KMS-11 (cell line): Measurements from ENCODE around the gene GPRASP1.
"Not testable (repeated sequence)": the region's sequence is repeated elsewhere in the genome, so short reads cannot be mapped to it uniquely, and the experiment has no call there.

ENCODE experiments used
- H2AFZ ChIP-seq: fragments of 200-600 bp; sonication (generic); 2 replicates; pipeline ENCODE4 v1.6.1; 2016; ENCODE audit warnings: antibody characterized with exemption, mixed run types, low read depth
- H3K27ac ChIP-seq: fragments of 200-600 bp; sonication (generic); 2 replicates; pipeline ENCODE4 v1.6.1; 2016; ENCODE audit warnings: mild to moderate bottlenecking, mixed run types
- H3K27me3 ChIP-seq: fragments of 200-600 bp; sonication (generic); 2 replicates; pipeline ENCODE4 v1.6.1; 2017; ENCODE audit warnings: mild to moderate bottlenecking, low read depth, mixed run types, moderate library complexity; ENCODE audit not compliant: insufficient read depth
- H3K36me3 ChIP-seq: fragments of 200-600 bp; sonication (generic); 2 replicates; pipeline ENCODE4 v1.6.1; 2017; ENCODE audit warnings: mild to moderate bottlenecking, mixed run types; ENCODE audit not compliant: insufficient read depth
- H3K4me1 ChIP-seq: fragments of 200-600 bp; sonication (generic); 2 replicates; pipeline ENCODE4 v1.6.1; 2016; ENCODE audit warnings: mild to moderate bottlenecking, low read depth, mixed run types; ENCODE audit not compliant: poor library complexity, severe bottlenecking
- H3K4me2 ChIP-seq: fragments of 200-600 bp; sonication (generic); 2 replicates; pipeline ENCODE4 v1.7.0; 2016; ENCODE audit warnings: mild to moderate bottlenecking, mixed run types
- H3K4me3 ChIP-seq: fragments of 200-600 bp; sonication (generic); IDR thresholded peaks from 2 replicates; pipeline ENCODE4 v1.6.1; 2017; ENCODE audit warnings: low read depth, low read length, mixed read lengths; ENCODE audit not compliant: insufficient read depth
- H3K79me2 ChIP-seq: fragments of 200-600 bp; sonication (generic); 2 replicates; pipeline ENCODE4 v1.6.1; 2016; ENCODE audit warnings: low read depth, mixed run types; ENCODE audit not compliant: insufficient read depth
- H3K9ac ChIP-seq: fragments of 200-600 bp; sonication (generic); 2 replicates; pipeline ENCODE4 v1.6.1; 2016; ENCODE audit warnings: mild to moderate bottlenecking, mixed run types
- H4K20me1 ChIP-seq: fragments of 200-600 bp; sonication (generic); 2 replicates; pipeline ENCODE4 v1.6.1; 2016; ENCODE audit warnings: mild to moderate bottlenecking, mixed run types; ENCODE audit not compliant: insufficient read depth
- TF ChIP-seq, protein P1 (sequence below): fragments of 200-600 bp; sonication (generic); conservative IDR thresholded peaks from 2 replicates; pipeline ENCODE4 v1.6.1; 2017; ENCODE audit warnings: low read depth, mild to moderate bottlenecking, antibody characterized with exemption, low read length, moderate library complexity, mixed read lengths

The GPRASP1 gene

DNA sequence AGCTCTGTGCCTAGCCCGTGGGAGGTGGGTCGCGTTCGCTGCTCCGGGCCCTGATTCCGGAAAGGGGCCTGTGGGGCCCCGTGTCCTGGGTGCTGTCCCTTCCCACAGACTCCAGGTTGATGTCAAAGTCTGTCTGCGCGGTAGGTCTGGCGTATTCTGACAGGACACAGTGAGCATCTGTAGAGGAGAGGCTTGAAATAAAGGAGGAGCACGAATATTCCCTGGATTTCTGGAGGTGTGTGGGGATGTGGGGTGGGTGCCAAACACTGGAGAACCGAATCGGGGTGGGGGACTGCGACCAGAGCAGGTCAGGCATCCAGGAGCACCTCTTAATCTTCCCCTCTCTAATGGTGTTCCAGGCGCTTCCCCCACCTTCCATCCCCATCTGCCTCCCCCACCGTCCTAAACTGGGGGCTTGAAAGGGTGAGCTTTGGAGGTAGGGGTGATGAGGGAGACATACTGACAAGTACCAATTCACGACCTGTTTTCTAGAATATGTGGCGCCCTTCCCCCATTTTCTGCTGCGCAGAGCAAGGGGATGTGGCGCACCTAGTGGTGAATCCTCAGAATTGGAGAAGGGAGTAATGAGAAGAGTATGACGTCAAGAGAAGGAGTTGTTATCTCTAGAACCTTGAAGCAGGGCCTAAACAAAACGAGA lies 877 bp downstream of the GPRASP1 start:
- H3K79me2 ChIP-seq = no peaks in the 10 kb centered on the region
- no peaks in the 10 kb centered on the region for H3K27me3 ChIP-seq
- H3K4me1 ChIP-seq = no peaks in the 10 kb centered on the region
- peak overlapping the region; percentile 26; the same call in 1 of the 2 replicates for H2AFZ ChIP-seq
- H3K36me3 ChIP-seq = no peaks in the 10 kb centered on the region
- H3K9ac ChIP-seq = peak overlapping the region; percentile 15; the same call in 1 of the 2 replicates
- H3K27ac ChIP-seq = no peak overlapping the region
- TF ChIP-seq, protein P1, sequence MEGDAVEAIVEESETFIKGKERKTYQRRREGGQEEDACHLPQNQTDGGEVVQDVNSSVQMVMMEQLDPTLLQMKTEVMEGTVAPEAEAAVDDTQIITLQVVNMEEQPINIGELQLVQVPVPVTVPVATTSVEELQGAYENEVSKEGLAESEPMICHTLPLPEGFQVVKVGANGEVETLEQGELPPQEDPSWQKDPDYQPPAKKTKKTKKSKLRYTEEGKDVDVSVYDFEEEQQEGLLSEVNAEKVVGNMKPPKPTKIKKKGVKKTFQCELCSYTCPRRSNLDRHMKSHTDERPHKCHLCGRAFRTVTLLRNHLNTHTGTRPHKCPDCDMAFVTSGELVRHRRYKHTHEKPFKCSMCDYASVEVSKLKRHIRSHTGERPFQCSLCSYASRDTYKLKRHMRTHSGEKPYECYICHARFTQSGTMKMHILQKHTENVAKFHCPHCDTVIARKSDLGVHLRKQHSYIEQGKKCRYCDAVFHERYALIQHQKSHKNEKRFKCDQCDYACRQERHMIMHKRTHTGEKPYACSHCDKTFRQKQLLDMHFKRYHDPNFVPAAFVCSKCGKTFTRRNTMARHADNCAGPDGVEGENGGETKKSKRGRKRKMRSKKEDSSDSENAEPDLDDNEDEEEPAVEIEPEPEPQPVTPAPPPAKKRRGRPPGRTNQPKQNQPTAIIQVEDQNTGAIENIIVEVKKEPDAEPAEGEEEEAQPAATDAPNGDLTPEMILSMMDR = peak; percentile 55
- no peak overlapping the region for H3K4me3 ChIP-seq
- peak overlapping the region; percentile 17; the same call in 1 of the 2 replicates for H3K4me2 ChIP-seq
- H4K20me1 ChIP-seq = no peaks in the 10 kb centered on the region

DNA sequence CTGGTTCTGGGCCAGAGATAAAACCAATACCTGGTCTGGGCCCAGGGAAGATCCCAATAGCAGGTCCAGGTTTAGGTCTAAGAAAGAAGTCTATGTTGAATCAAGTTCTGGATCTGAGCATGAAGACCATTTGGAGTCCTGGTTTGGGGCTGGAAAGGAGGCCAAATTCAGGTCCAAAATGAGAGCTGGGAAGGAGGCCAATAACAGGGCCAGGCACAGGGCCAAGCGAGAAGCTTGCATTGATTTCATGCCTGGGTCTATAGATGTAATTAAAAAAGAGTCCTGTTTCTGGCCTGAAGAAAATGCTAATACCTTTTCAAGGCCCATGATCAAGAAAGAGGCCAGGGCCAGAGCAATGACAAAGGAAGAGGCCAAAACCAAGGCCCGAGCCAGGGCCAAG lies 3.4 kb downstream of the GPRASP1 start:
- no peaks in the 10 kb centered on the region for H3K27me3 ChIP-seq
- H4K20me1 ChIP-seq = no peaks in the 10 kb centered on the region
- no peaks in the 10 kb centered on the region for H3K36me3 ChIP-seq
- no peak overlapping the region for H2AFZ ChIP-seq
- no peak overlapping the region for H3K9ac ChIP-seq
- H3K27ac ChIP-seq = no peak overlapping the region
- TF ChIP-seq, protein P1 = no peak
- H3K4me2 ChIP-seq = no peak overlapping the region
- no peak overlapping the region for H3K4me3 ChIP-seq
- no peaks in the 10 kb centered on the region for H3K79me2 ChIP-seq
- H3K4me1 ChIP-seq = peaks cover 3% of the 10 kb centered on the region

DNA sequence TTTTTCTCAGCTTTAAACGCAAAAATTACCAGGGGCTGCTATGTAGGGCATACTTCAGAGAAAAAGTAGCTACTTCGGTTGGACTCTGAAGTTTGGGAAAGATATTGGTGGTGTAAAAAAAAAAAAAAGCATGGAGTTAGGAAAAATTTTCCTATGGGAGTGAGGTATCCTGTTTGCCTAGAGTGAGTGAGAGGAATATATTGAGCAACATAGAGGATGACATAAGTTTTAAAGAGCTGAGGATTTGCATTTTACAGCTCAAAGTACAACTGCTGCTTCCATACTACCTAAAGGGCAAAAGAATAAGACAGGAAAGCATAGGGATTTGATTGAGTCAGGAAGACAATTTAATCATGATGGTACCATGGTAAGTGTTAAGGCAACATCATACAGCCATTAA lies 7.3 kb downstream of the GPRASP1 start:
- Histone ChIP-seq H3K4me2 (0 out of 2 replicates have a peak overlapping the region, but pooled peaks have one; percentile 80), H3K9ac (no peak overlapping the region), H2AFZ (no peak overlapping the region), H3K27me3 (no peaks in the 10 kb centered on the region), H3K79me2 (no peaks in the 10 kb centered on the region), H3K4me3 (no peak overlapping the region), H4K20me1 (no peaks in the 10 kb centered on the region), H3K4me1 (peaks cover 3% of the 10 kb centered on the region), H3K27ac (no peak overlapping the region), H3K36me3 (no peaks in the 10 kb centered on the region)
- TF ChIP-seq, protein P1 = no peak

DNA sequence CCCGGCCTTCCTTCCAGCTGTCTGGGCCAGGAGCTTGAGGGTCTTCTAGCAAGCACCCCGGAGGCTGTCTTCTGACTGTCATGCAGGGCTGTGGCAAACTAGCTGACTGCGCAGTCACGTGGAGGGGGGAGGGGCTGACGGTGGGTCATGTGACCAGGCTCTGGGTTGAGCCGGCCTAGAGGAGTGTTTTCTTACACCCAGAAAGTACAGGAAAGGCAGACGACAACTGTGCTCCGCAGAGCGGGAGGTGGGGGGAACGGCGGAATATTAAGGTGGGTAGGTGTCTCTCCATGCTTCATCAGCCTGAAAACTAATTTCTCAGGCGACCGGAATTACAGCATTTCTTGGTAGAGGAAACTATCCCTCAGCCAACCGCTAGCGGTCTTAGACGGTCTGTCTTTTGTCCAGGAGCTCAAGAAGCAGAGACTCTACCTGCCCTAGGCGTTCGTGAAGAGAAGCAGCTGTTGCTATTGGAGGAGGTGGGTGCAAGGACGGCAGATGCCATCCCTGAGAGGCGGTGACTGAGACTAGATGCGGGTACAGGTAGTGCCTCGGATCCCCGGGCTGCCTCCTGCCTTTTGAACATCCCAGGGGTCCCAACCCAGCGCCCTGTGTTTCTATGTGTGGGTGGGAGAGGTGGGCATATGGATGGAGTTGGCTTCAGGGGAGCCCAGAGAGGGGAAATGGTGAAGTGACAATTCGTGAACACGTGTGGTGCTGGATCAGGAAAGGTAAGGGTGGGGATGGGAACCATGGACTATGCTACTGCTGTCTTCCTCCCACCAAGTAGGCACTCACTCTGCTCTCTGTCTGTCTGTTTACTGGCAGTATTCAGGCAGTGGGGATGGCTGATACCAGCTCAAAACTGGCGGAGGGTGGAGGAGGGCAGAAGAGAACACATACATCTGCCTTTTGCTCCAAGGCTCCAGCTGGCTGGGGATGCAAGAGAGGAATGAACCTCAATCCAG lies 8.8 kb downstream of the GPRASP1 start:
- H2AFZ ChIP-seq = peak overlapping the region; percentile 74
- peak overlapping the region; percentile 80 for H3K4me2 ChIP-seq

DNA sequence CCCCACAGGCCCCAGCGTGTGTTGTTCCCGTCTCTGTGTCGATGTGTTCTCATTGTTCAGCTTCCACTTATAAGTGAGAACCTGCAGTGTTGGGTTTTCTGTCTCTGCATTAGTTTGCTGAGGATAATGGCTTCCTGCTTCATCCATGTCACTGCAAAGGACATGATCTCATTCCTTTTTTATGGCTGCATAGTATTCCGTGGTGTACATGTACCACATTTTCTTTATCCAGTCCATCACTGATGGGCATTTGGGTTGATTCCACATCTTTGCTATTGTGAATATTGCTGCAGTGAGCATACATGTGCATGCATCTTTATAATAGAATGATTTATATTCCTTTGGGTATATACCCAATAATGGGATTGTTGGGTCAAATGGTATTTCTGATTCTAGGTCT lies 12.5 kb downstream of the GPRASP1 start:
- peaks cover 11% of the 10 kb centered on the region for H3K4me1 ChIP-seq
- not testable (repeated sequence) for H3K9ac ChIP-seq, H3K36me3 ChIP-seq, H3K27ac ChIP-seq, H3K27me3 ChIP-seq, H3K4me2 ChIP-seq, H4K20me1 ChIP-seq, H3K79me2 ChIP-seq, H2AFZ ChIP-seq, H3K4me3 ChIP-seq

More for the DNA sequence above, 8.8 kb downstream of the GPRASP1 start:
- H3K36me3 ChIP-seq = no peaks in the 10 kb centered on the region
- no peaks in the 10 kb centered on the region for H3K27me3 ChIP-seq
- no peaks in the 10 kb centered on the region for H3K79me2 ChIP-seq
- H3K4me3 ChIP-seq = no peak overlapping the region
- TF ChIP-seq, protein P1 = no peak; the same call in 1 of the 2 replicates
- peaks cover 3% of the 10 kb centered on the region for H3K4me1 ChIP-seq
- no peaks in the 10 kb centered on the region for H4K20me1 ChIP-seq
- peak overlapping the region; percentile 69 for H3K9ac ChIP-seq
- peak overlapping the region; percentile 37; the same call in 1 of the 2 replicates for H3K27ac ChIP-seq

DNA sequence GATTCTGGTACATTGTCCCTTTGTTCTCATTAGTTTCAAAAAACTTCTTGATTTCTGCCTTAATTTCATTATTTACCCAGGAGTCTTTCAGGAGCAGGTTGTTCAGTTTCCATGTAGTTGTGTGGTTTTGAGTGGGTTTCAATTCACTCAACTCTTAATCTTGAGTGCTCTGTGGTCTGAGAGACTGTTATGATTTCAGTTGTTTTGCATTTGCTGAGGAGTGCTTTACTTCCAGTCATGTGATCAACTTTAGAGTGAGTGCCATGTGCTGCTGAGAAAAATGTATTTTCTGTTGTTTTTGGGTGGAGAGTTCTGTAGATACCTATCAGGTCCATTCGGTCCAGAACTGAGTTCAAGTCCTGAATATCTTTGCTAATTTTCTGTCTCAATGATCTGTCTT lies 15.8 kb downstream of the GPRASP1 start:
- not testable (repeated sequence) for H3K27ac ChIP-seq, H3K36me3 ChIP-seq, H3K9ac ChIP-seq, H3K79me2 ChIP-seq, H4K20me1 ChIP-seq, H3K4me3 ChIP-seq, H3K27me3 ChIP-seq, H2AFZ ChIP-seq, H3K4me2 ChIP-seq
- peaks cover 11% of the 10 kb centered on the region for H3K4me1 ChIP-seq
